GM20000 (cell line): ENCODE results near the gene ARHGAP45.
"Not testable (repeated sequence)": the region's sequence is repeated elsewhere in the genome, so short reads cannot be mapped to it uniquely, and the experiment has no call there.

Experiments
- DNase-seq: peaks from one replicate; pipeline ENCODE4 v3.0.0; 2012; ENCODE audit warnings: low spot score
- CTCF ChIP-seq: IDR thresholded peaks from 2 replicates; pipeline ENCODE4 v1.5.1; 2012; ENCODE audit warnings: mild to moderate bottlenecking, control low read depth; ENCODE audit errors: extremely low read depth, missing control alignments

Gene ARHGAP45

GRCh38 chr19:1126984-1127760 is 60.2 kb downstream of the ARHGAP45 start:
- no peak for TF ChIP-seq CTCF
- no peak for DNase-seq

- DNase-seq = no peak
- TF ChIP-seq CTCF = no peak
Observed at GRCh38 chr19:1128106-1128505, 61.1 kb downstream of the ARHGAP45 start.

- not testable (repeated sequence) for DNase-seq
Observed at GRCh38 chr19:1129084-1129483, 62.1 kb downstream of the ARHGAP45 start.

- no peak for DNase-seq
- TF ChIP-seq CTCF = no peak
Observed at GRCh38 chr19:1129535-1129934, 62.6 kb downstream of the ARHGAP45 start.

- no peak for TF ChIP-seq CTCF
- DNase-seq = peak; percentile 69
Observed at GRCh38 chr19:1130771-1131717, 64.1 kb downstream of the ARHGAP45 start.

- peak; percentile 93 for DNase-seq
- no peak for TF ChIP-seq CTCF
Observed at GRCh38 chr19:1131718-1132551, 65.0 kb downstream of the ARHGAP45 start.

GRCh38 chr19:1132552-1133383 is 65.8 kb downstream of the ARHGAP45 start:
- TF ChIP-seq CTCF = no peak
- no peak for DNase-seq
